Measurements from ENCODE around the gene SERGEF.
"Not testable (repeated sequence)": the region's sequence is repeated elsewhere in the genome, so short reads cannot be mapped to it uniquely, and the experiment has no call there.

The SERGEF gene

GRCh38 chr11:18000760-18001159 lies 12.1 kb downstream of the SERGEF start:
- no peak for DNase-seq (ENCODE audit: low spot score)

GRCh38 chr11:18000128-18000527 lies 12.7 kb downstream of the SERGEF start:
- DNase-seq (ENCODE audit: low spot score): not testable (repeated sequence)

GRCh38 chr11:17992916-17993315 lies 19.9 kb downstream of the SERGEF start:
- DNase-seq (ENCODE audit: low spot score): peak; percentile 18

GRCh38 chr11:17991783-17992433 lies 20.9 kb downstream of the SERGEF start:
- peak; percentile 74 for DNase-seq (ENCODE audit: low spot score)

- DNase-seq (ENCODE audit: low spot score): no peak
Observed at GRCh38 chr11:17989306-17989705, 23.5 kb downstream of the SERGEF start.

- DNase-seq (ENCODE audit: low spot score): no peak
Observed at GRCh38 chr11:17988465-17988864, 24.4 kb downstream of the SERGEF start.

GRCh38 chr11:17987826-17988225 lies 25.0 kb downstream of the SERGEF start:
- no peak for DNase-seq (ENCODE audit: low spot score)

GRCh38 chr11:17986711-17987220 lies 26.1 kb downstream of the SERGEF start:
- no peak for DNase-seq (ENCODE audit: low spot score)

GRCh38 chr11:17986007-17986710 lies 26.7 kb downstream of the SERGEF start:
- DNase-seq (ENCODE audit: low spot score): no peak

- DNase-seq (ENCODE audit: low spot score): peak; percentile 20
Observed at GRCh38 chr11:17985517-17985916, 27.3 kb downstream of the SERGEF start.

GRCh38 chr11:17983569-17983968 lies 29.3 kb downstream of the SERGEF start:
- no peak for DNase-seq (ENCODE audit: low spot score)

- DNase-seq (ENCODE audit: low spot score): peak; percentile 53
Observed at GRCh38 chr11:17979770-17980371, 33.0 kb downstream of the SERGEF start.

GRCh38 chr11:17978553-17979287 lies 34.1 kb downstream of the SERGEF start:
- DNase-seq (ENCODE audit: low spot score): peak; percentile 69

GRCh38 chr11:17976651-17977050 lies 36.2 kb downstream of the SERGEF start:
- no peak for DNase-seq (ENCODE audit: low spot score)

- DNase-seq (ENCODE audit: low spot score): peak; percentile 40
Observed at GRCh38 chr11:17974246-17974645, 38.6 kb downstream of the SERGEF start.

- DNase-seq (ENCODE audit: low spot score): peak; percentile 73
Observed at GRCh38 chr11:17972987-17973386, 39.9 kb downstream of the SERGEF start.

- no peak for DNase-seq (ENCODE audit: low spot score)
Observed at GRCh38 chr11:17968206-17968605, 44.6 kb downstream of the SERGEF start.

GRCh38 chr11:17967661-17968060 lies 45.2 kb downstream of the SERGEF start:
- DNase-seq (ENCODE audit: low spot score): no peak

GRCh38 chr11:17960091-17960490 lies 52.8 kb downstream of the SERGEF start:
- DNase-seq (ENCODE audit: low spot score): no peak

- no peak for DNase-seq (ENCODE audit: low spot score)
Observed at GRCh38 chr11:17958446-17958845, 54.4 kb downstream of the SERGEF start.

- DNase-seq (ENCODE audit: low spot score): peak; percentile 36
Observed at GRCh38 chr11:17954395-17955252, 58.2 kb downstream of the SERGEF start.
